NCI-H2227 (cell line): ENCODE measurements around the gene SFTPA1.
"Not testable (repeated sequence)": the region's sequence is repeated elsewhere in the genome, so short reads cannot be mapped to it uniquely, and the experiment has no call there.

Experiments
- DNase-seq: peaks from one replicate; lab custom pipeline; 2025; ENCODE audit not compliant: unreplicated experiment; lab: John Stamatoyannopoulos, UW

Gene SFTPA1

GRCh38 chr10:79608505-79609375 lies 2.0 kb upstream of the SFTPA1 start:
- peak; percentile 4 for DNase-seq

DNA sequence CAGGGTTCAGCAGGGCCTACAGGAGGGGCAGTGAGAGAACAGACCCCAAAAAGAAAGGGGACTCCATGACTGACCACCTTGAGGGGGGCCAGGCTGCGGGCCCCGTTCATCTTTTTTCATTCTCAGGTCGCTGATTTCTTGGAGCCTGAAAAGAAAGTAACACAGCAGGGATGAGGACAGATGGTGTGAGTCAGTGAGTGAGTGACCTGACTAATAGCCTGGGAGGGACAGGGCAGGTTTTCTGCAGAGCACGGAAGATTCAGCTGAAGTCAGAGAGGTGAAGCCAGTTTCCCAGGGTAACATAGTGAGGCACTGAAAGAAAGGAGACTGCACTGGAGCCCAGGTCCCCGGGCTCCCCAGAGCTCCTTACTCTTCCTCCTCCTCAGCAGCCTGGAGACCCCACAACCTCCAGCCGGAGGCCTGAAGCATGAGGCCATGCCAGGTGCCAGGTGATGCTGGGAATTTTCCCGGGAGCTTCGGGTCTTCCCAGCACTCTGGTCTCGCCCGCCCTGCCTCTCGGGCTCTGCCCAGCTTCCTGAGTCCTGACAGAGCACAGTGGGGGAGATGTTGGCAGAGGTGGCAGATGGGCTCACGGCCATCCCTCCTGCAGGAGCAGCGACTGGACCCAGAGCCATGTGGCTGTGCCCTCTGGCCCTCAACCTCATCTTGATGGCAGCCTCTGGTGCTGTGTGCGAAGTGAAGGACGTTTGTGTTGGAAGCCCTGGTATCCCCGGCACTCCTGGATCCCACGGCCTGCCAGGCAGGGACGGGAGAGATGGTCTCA lies 646 bp downstream of the SFTPA1 start:
- not testable (repeated sequence) for DNase-seq

DNA sequence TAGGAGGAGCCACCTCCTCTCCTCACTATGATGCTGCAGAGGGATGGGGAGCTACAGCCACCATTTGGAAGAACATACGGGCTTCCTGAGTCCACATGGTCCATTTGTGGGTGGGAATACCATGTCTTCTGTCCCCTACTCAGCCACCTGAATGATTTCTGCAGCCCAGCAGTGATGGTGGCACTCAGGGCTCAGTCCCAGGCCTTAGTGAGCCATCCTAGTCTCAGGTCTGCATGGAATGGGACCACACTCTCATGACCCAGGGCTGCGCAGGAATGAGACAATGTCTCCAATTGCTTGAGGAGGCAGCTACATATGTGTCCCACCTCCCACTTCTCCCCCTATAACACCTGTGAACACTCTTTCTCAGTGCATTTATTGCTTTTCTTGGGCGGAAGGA lies 4.8 kb downstream of the SFTPA1 start:
- DNase-seq, result no peak

GRCh38 chr10:79616164-79616563 lies 5.4 kb downstream of the SFTPA1 start:
- DNase-seq, result no peak

- DNase-seq, result not testable (repeated sequence)
Observed at GRCh38 chr10:79623663-79624062, 12.9 kb downstream of the SFTPA1 start.

DNA sequence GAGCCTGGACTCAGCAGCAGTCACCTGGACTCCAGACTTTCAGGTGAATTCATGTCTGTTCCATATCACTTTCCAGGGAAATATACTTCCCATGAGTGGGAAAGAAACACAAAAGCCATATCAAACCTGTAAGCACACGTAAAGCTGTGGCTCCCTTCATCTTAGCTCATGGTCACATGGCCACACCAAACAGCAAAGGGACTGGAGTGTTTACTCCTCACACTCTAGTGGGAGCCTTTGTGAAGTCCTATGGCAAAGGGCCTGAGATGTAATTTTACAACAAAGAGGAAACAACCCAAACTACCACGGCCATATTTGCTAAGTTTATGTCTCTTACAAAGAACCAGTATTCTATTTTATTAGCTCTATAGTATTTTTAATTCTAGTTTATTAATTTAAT lies 16.3 kb downstream of the SFTPA1 start:
- no peak for DNase-seq

GRCh38 chr10:79628083-79628482 lies 17.3 kb downstream of the SFTPA1 start:
- no peak for DNase-seq

DNA sequence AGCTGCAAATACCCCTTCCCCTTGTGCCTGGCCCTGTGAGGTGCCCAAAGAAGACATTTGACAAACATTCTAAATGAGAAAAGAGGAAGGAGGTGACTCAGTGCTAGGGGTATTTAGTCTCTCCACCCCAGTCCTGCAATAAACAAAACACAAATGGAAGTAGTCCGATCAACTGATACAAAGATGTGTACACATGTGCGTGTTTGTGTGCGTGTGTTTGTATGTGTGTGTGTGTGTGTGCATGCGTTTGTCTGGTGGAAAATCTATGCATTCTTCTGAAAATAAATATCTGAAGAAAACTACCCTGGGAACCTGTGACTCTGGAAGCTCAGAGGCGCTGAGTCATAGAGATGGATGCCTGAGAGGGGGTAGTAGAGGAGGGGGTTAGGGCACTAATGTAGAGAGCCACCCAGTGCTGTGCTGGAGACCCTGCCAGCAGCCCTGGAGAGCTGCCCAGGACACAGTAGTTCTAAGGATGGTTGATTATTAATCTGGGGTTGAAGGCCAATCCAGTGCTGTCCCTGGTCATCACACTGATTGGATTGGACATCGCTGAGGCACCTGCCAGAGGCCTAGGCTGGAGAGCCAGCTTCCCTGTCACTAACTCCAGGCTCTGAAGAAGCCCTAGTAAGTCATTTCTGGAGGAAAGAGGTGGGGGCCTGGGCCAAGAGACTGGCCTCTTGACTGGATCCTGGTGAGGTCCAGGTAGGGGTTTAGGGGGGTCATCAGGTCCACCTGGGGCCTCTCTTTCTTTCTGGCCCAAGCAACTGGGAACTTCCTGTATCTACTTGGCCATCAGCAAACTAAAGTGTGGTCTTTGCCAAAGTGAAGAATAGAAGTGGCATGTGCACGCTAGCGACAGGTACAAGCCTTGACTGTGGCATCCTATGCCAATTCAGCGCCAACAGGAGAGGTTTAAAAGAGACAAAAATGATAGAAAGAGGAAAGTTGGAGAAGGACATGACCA lies 18.5 kb downstream of the SFTPA1 start:
- no peak for DNase-seq

DNA sequence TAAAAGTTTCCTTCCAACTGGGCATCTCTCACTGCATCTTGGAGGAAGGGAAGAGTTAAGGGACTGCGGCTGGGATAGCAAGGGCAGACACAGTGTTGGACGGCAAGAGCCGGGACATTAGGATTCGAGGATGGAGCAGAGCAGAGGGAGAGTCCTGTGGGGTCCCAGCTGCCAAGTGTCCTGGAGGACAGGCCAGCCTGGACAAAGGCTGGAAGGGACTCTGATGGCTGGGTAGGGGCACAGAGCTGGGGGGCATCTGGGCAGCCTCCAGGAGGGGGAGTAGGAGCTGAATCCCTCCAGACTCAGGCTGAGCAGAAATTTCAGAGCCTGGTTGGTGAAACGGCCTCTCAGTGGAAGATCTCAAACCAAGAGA lies 19.2 kb downstream of the SFTPA1 start:
- DNase-seq, result no peak

DNA sequence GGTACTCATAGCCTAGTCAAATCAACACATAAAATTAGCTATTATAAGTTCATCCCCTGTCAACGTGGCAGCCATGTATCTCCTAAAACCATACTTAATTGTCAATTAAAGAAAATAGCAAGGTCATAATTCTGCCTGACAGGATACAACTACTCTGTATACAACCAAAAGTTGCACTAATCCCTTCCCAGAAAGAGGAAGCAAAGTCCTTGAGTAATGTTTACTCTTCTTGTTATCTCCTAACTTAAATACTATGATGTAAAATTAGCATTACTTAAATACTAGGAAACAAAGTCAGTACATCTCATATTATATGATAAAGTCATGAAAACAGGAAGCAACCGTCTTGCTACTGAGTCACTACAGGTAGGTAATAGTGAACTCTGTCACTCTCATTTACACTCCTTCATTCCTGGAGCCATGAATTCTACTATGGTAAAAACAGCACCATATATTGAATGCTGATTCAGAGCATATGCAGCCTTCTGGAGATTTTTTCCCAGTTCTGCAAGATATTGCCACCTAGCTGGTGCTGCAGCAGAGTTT lies 26.0 kb downstream of the SFTPA1 start:
- DNase-seq, result not testable (repeated sequence)

DNA sequence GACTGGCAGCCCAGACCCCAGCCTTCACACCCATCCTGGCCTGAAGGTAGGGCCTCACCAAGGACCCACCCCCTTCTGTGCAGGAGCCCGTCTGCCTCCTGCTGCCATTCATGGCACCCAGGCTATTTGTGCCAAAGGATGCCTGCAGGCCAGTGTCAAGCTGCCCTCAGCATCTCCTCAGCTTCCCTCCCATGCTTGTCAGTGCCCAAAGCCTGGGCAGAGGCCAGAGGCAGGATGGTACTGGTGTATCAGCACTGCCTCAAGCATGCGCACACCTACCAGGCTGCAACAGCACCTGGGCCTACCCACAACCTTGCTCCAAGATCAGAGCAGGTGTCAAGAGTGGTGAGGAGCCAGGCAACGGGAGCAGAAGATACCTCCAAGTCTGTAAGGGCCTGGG lies 27.6 kb downstream of the SFTPA1 start:
- DNase-seq, result no peak

DNA sequence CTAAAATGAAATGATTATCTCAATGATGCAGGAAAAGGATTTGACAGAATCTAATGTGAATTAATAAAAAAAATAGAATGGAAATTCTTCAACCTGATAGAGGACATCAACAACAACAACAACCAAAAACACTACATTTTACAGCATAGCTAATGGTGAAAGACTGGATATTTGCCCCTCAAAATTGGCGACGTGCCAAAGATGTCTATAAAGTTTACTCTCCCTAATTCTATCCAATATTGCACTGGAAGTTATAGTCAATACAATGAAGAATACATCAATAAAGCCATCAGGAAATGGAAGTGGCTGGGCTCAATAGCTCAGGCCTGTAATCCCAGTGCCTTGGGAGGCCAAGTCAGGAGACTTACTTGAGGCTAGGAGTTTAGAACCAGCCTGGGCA lies 42.0 kb downstream of the SFTPA1 start:
- DNase-seq, result not testable (repeated sequence)

DNA sequence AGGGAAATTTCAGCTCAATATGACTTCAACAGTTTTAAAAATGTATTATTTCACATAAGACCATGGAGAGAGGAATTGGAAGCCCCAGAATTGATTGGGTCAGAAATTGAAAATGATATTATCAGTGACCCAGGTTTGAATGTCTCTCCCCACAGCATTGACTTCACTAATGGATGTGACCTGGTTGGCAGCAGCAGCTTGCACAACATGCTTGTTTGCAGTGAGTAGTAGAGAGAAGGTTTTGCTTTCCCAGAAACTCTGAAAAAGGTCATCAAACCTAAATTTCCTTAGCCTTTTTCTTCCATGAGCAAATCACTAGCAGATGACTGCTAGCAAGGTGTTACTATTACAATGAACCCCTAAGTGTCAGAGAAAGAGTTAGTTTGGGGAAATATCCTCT lies 52.5 kb downstream of the SFTPA1 start:
- DNase-seq, result not testable (repeated sequence)

GRCh38 chr10:79664686-79665085 lies 53.9 kb downstream of the SFTPA1 start:
- DNase-seq, result not testable (repeated sequence)
